ENCODE data around the gene DUSP12. TPM values are rescaled to one million over a fixed set of nuclear protein-coding genes. Genes with fewer than 3 reads are reported as not detected.

Gene DUSP12
- total and polyA plus RNA-seq, 9 of the 15 experiments (the other 6 are each of a cell fraction or from before 2014, with no cell fraction given) = 10.4 to 81.4 (median 43.6) TPM

DNA sequence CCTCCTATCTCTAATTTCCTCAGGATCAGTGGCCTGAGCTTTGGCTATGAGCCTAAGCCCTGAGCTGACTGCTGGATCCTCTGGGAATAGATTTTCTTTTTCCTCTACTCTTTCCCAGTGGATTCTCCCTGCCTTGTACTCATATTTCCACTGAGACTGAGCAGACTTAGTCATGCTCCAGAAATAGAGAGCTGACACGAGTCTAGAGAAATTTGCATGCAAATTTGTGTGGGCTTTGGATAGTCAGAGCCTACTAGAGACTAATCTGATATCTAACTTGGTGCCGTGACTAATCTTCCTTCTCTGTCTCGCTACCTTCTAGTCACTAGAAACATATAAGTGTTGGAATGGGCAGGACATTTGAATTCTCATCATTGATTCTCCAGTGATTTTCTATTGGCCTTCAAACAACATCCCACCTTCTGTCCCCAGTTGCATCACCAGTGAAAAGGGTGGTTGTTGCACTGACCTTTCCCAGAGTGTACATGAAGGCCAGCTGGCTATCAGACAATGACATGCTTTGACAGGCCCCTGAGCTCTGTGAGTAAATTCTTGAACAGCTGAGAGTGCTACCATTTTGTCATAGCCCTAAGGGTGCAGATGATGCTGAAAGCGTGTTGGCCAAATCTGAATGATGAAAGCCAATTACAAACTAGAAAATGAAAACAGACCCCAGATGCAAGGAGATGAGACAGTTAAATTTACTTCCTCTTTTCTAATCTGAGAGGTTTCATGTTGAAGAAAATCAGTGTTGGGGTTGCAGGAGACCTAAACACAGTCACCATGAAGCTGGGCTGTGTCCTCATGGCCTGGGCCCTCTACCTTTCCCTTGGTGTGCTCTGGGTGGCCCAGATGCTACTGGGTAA, 42.9 kb upstream of the DUSP12 start, which contains the start of gene FCRLA (continued):
- TF ChIP-seq, protein P1, sequence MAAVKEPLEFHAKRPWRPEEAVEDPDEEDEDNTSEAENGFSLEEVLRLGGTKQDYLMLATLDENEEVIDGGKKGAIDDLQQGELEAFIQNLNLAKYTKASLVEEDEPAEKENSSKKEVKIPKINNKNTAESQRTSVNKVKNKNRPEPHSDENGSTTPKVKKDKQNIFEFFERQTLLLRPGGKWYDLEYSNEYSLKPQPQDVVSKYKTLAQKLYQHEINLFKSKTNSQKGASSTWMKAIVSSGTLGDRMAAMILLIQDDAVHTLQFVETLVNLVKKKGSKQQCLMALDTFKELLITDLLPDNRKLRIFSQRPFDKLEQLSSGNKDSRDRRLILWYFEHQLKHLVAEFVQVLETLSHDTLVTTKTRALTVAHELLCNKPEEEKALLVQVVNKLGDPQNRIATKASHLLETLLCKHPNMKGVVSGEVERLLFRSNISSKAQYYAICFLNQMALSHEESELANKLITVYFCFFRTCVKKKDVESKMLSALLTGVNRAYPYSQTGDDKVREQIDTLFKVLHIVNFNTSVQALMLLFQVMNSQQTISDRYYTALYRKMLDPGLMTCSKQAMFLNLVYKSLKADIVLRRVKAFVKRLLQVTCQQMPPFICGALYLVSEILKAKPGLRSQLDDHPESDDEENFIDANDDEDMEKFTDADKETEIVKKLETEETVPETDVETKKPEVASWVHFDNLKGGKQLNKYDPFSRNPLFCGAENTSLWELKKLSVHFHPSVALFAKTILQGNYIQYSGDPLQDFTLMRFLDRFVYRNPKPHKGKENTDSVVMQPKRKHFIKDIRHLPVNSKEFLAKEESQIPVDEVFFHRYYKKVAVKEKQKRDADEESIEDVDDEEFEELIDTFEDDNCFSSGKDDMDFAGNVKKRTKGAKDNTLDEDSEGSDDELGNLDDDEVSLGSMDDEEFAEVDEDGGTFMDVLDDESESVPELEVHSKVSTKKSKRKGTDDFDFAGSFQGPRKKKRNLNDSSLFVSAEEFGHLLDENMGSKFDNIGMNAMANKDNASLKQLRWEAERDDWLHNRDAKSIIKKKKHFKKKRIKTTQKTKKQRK (IDR thresholded peaks at IDR 0.05; ENCODE audit: borderline replicate concordance, low read depth, low read length) = no peak
- 0 out of 2 replicates have a peak, but pooled peaks have one; percentile 13 for TF ChIP-seq SPI1 (IDR thresholded peaks at IDR 0.05; ENCODE audit: borderline replicate concordance, low read depth, low read length)
- TF ChIP-seq NR2F6 (CRISPR knock-in tag; IDR thresholded peaks at IDR 0.05) = no peak
- TF ChIP-seq, protein P2, sequence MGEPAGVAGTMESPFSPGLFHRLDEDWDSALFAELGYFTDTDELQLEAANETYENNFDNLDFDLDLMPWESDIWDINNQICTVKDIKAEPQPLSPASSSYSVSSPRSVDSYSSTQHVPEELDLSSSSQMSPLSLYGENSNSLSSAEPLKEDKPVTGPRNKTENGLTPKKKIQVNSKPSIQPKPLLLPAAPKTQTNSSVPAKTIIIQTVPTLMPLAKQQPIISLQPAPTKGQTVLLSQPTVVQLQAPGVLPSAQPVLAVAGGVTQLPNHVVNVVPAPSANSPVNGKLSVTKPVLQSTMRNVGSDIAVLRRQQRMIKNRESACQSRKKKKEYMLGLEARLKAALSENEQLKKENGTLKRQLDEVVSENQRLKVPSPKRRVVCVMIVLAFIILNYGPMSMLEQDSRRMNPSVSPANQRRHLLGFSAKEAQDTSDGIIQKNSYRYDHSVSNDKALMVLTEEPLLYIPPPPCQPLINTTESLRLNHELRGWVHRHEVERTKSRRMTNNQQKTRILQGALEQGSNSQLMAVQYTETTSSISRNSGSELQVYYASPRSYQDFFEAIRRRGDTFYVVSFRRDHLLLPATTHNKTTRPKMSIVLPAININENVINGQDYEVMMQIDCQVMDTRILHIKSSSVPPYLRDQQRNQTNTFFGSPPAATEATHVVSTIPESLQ (CRISPR knock-in tag; IDR thresholded peaks at IDR 0.05) = no peak
- TF ChIP-seq, protein P3, sequence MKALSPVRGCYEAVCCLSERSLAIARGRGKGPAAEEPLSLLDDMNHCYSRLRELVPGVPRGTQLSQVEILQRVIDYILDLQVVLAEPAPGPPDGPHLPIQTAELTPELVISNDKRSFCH (CRISPR knock-in tag; IDR thresholded peaks at IDR 0.05) = no peak
- TF ChIP-seq, protein P3 (tag; IDR thresholded peaks at IDR 0.05) = peak; percentile 75
- TF ChIP-seq, protein P4, sequence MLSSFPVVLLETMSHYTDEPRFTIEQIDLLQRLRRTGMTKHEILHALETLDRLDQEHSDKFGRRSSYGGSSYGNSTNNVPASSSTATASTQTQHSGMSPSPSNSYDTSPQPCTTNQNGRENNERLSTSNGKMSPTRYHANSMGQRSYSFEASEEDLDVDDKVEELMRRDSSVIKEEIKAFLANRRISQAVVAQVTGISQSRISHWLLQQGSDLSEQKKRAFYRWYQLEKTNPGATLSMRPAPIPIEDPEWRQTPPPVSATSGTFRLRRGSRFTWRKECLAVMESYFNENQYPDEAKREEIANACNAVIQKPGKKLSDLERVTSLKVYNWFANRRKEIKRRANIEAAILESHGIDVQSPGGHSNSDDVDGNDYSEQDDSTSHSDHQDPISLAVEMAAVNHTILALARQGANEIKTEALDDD (IDR thresholded peaks at IDR 0.05) = peak; percentile 98
- peak; percentile 68; the same call in 1 of the 2 replicates for TF ChIP-seq CTBP1 (IDR thresholded peaks at IDR 0.05; ENCODE audit: borderline replicate concordance)
- 0 out of 2 replicates have a peak, but pooled peaks have one; percentile 33 for TF ChIP-seq DDX20 (tag; IDR thresholded peaks at IDR 0.05; ENCODE audit: low read depth)
